ENCODE results near the gene MAPKAPK2.
A peak's percentile ranks its signal among the peaks of the same experiment; 100 is the strongest.
"Not testable (repeated sequence)": the region's sequence is repeated elsewhere in the genome, so short reads cannot be mapped to it uniquely, and the experiment has no call there.

The MAPKAPK2 gene

DNA sequence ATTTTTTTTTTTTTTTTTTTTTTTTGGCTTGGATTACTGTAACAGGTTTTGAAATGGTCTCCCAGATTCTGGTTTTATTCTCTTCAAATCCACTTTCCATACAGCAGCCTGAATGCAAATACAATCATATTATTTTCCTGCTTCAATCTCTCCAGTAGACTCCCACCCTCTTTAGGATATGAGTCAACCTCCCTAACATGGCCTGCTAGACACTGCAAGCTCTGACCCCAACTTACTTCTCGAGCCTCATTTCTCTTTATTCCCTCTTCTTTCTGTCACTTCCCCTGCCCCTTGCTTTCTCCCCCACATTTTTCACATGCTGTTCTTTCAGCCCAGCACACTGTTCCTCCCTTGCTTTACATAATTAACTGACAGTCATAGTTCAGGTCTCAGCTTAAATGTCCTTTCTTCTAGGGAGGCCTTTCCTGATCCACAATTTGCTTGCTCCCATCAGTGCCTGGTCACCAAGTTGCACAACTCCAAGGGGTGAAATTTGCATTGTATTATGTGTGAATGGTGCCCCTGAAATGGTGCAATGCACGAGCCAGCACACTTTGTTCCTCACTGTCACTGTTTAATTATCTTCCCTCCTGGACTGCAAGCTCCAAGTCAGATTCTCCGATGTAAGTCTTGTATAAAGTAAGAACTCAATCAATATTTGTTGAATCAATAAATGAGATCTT lies 63.8 kb downstream of the MAPKAPK2 start:
- Histone ChIP-seq H3K27me3 (ENCODE audit: control insufficient read depth, insufficient read depth, low read length) (no peaks in the 10 kb centered on the region), H3K36me3 (ENCODE audit: control insufficient read depth, insufficient read depth, low read length) (no peaks in the 10 kb centered on the region), H3K9ac (ENCODE audit: low read length) (no peak overlapping the region), H3K4me3 (ENCODE audit: low read length) (no peak overlapping the region), H3K4me1 (ENCODE audit: control insufficient read depth, insufficient read depth, low read length) (no peaks in the 10 kb centered on the region), H3K9me3 (ENCODE audit: control insufficient read depth, low read length) (no peaks in the 10 kb centered on the region)

DNA sequence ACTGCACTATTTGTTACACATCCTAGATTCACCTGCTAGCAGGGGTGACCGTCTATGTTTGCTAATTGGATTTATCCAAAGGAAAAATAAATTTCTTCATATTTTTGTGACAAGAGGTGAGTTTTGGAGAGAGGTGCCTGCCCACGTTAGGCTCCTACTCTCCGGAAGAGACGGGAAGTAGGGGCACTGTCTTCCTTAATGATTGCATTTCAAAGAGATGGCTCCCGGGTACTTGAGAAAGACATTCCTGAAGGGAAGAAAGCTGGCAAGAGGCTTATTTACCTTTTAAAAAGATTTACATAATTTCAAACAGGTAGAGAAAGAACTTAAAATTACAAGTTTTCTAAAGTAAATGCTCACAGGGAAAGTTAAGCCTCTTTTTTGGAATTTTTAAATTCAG lies 67.2 kb downstream of the MAPKAPK2 start:
- no peak overlapping the region for H3K9ac ChIP-seq (ENCODE audit: low read length)
- no peaks in the 10 kb centered on the region for H3K9me3 ChIP-seq (ENCODE audit: control insufficient read depth, low read length)
- H3K36me3 ChIP-seq (ENCODE audit: control insufficient read depth, insufficient read depth, low read length): no peaks in the 10 kb centered on the region
- no peak overlapping the region for H3K4me3 ChIP-seq (ENCODE audit: low read length)
- no peaks in the 10 kb centered on the region for H3K27me3 ChIP-seq (ENCODE audit: control insufficient read depth, insufficient read depth, low read length)
- no peaks in the 10 kb centered on the region for H3K4me1 ChIP-seq (ENCODE audit: control insufficient read depth, insufficient read depth, low read length)

DNA sequence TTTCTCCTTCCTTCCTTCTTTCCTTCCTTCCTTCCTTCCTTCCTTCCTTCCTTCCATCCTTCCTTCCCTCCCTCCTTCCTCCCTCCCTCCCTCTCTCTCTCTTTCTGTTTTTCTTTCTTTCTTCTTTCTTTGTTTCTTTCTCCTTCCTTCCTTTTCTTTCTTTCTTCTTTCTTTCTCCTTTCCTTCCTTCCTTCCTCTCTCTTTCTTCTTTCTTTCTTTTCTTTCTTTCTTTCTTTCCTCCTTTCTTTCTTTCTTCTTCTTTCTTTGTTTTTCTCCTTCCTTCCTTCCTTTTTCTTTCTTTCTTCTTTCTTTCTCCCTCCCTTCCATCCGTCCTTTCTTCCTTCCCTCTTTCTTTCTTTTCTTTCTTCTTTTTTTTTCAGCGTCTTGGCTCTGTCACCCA lies 67.8 kb downstream of the MAPKAPK2 start:
- H3K27me3 ChIP-seq (ENCODE audit: control insufficient read depth, insufficient read depth, low read length): no peaks in the 10 kb centered on the region
- H3K9me3 ChIP-seq (ENCODE audit: control insufficient read depth, low read length): no peaks in the 10 kb centered on the region
- no peak overlapping the region for H3K4me3 ChIP-seq (ENCODE audit: low read length)

DNA sequence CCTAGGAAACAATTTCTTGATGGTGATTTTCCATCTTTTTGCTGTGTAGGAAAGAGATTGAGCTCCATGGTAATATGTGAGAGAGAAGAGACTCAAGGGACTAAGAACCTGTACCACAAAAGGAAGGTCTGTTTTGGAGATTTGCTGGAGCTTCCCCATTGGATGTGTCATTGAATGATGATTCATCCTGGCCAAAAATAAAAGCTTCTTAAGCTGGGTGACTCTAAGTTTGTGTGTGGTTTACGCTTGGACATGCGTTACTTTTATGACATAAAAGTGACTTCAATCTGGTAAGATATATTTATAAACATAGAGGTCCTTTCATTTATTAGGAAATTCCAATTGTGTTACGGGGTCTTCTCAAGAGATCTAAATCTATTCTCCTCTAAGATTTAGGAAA lies 68.4 kb downstream of the MAPKAPK2 start:
- Histone ChIP-seq H3K36me3 (ENCODE audit: control insufficient read depth, insufficient read depth, low read length) (no peaks in the 10 kb centered on the region), H3K4me1 (ENCODE audit: control insufficient read depth, insufficient read depth, low read length) (no peaks in the 10 kb centered on the region), H3K9ac (ENCODE audit: low read length) (no peak overlapping the region), H3K9me3 (ENCODE audit: control insufficient read depth, low read length) (no peaks in the 10 kb centered on the region), H3K4me3 (ENCODE audit: low read length) (no peak overlapping the region), H3K27me3 (ENCODE audit: control insufficient read depth, insufficient read depth, low read length) (no peaks in the 10 kb centered on the region)

More for the DNA sequence above, 67.8 kb downstream of the MAPKAPK2 start:
- Histone ChIP-seq H3K36me3 (ENCODE audit: control insufficient read depth, insufficient read depth, low read length) (no peaks in the 10 kb centered on the region), H3K4me1 (ENCODE audit: control insufficient read depth, insufficient read depth, low read length) (no peaks in the 10 kb centered on the region), H3K9ac (ENCODE audit: low read length) (no peak overlapping the region)

DNA sequence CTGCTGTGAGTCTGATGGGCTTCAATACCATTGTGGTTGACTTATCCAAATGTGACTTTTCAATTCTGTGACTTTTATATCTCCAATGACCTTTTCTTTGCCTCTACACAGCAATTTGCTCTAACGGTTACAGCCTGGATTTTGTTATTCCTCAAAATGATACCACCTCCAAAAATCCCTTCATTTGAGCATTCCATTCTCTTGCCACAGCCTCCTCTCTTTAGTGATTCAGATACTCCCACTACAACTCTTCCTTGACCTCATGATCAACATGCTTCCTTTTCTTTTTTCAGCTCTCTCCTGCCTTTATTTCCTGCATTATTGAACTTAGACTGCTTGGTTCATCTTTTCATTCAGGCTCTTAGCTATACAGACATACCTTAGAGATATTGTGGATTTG lies 69.3 kb downstream of the MAPKAPK2 start:
- no peaks in the 10 kb centered on the region for H3K27me3 ChIP-seq (ENCODE audit: control insufficient read depth, insufficient read depth, low read length)
- H3K4me3 ChIP-seq (ENCODE audit: low read length): no peak overlapping the region
- H3K9ac ChIP-seq (ENCODE audit: low read length): no peak overlapping the region
- no peaks in the 10 kb centered on the region for H3K4me1 ChIP-seq (ENCODE audit: control insufficient read depth, insufficient read depth, low read length)
- no peaks in the 10 kb centered on the region for H3K9me3 ChIP-seq (ENCODE audit: control insufficient read depth, low read length)
- no peaks in the 10 kb centered on the region for H3K36me3 ChIP-seq (ENCODE audit: control insufficient read depth, insufficient read depth, low read length)

DNA sequence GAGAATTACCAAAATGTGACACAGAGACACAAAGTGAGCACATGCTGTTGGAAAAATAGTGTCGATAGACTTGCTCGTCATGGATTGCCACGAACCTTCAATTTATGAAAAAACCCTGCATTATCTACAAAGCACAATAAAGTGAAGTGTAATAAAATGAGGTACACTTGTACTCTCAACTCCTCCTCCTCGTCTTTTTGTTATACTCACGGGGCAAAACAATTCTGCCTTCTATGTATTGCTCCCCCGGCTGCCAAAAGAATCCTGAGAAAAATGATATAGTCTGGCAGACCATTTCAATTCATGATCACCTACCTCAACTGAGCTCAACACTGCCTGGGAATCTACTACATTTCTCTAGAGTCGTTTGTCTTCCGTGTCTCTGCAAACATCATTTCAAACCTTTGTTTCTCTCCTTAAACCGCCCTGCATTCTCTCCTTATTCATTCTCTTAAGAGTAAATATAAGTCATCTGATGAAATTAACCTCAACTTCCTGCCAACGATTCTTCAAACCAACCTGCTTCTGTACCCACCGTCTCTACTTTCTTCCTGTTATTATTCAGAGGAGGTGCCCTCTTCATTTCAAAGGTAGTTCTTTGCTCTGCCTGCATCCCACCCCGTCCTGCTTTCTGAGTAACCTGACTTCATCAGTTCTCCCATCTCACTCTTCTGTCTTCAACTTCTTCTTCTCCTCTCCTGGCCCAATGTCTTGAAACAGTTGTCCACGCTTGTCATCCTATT lies 73.0 kb downstream of the MAPKAPK2 start:
- Histone ChIP-seq H3K4me3 (ENCODE audit: low read length) (no peak overlapping the region), H3K36me3 (ENCODE audit: control insufficient read depth, insufficient read depth, low read length) (no peaks in the 10 kb centered on the region), H3K9ac (ENCODE audit: low read length) (no peak overlapping the region), H3K27me3 (ENCODE audit: control insufficient read depth, insufficient read depth, low read length) (no peaks in the 10 kb centered on the region), H3K4me1 (ENCODE audit: control insufficient read depth, insufficient read depth, low read length) (no peaks in the 10 kb centered on the region), H3K9me3 (ENCODE audit: control insufficient read depth, low read length) (no peaks in the 10 kb centered on the region)

DNA sequence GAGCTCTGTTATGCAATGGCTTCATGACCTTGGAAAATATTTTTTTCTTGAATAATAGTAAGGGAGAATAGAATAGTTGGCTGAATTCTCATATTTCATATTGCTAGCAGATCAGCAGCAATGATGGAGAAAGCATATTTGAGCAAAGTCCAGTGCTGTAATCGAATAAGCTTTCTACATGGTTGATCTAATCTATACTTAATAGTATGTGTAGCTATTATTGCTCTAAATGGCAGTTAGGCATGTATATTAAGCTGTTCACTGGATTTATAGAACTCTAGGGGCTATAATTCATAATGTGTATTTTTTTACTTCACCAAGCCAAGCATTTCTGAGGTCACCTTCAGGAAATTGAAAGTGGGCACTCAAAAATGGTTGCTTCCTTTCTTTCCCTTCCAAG lies 75.9 kb downstream of the MAPKAPK2 start:
- no peak overlapping the region for H3K9ac ChIP-seq (ENCODE audit: low read length)
- no peak overlapping the region for H3K4me3 ChIP-seq (ENCODE audit: low read length)
- H3K9me3 ChIP-seq (ENCODE audit: control insufficient read depth, low read length): no peaks in the 10 kb centered on the region
- no peaks in the 10 kb centered on the region for H3K27me3 ChIP-seq (ENCODE audit: control insufficient read depth, insufficient read depth, low read length)
- no peaks in the 10 kb centered on the region for H3K36me3 ChIP-seq (ENCODE audit: control insufficient read depth, insufficient read depth, low read length)
- H3K4me1 ChIP-seq (ENCODE audit: control insufficient read depth, insufficient read depth, low read length): no peaks in the 10 kb centered on the region

DNA sequence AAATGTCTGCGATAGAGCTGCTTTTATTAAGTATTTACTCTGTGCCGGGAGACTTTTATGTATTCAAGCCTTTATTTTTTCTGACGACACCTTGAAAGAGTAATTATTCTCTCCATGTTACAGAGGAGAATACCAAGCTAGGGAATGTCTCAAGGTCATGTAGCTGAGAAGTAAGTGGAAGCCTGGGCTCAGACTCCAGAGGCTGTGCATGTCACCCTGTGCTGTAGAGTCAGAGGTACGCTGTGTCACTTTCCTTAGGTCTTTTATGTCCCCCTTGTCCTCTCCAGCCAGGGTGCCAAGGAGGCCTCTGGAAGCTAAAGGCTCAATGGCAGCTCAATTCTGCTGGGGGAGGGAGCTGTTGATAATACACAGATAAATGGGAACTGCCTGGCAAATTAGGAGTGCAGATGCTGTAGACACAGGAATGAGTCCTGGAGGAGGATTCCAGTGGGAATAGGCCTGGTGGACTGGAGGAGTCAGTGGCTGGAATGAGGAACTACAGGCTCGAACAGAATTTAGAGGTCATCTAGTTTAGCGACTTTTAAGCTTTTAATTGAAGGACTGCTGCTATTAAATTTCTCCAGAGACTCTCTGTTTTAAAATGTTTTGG lies 76.6 kb downstream of the MAPKAPK2 start:
- no peaks in the 10 kb centered on the region for H3K4me1 ChIP-seq (ENCODE audit: control insufficient read depth, insufficient read depth, low read length)
- H3K9me3 ChIP-seq (ENCODE audit: control insufficient read depth, low read length): no peaks in the 10 kb centered on the region
- no peaks in the 10 kb centered on the region for H3K36me3 ChIP-seq (ENCODE audit: control insufficient read depth, insufficient read depth, low read length)
- H3K27me3 ChIP-seq (ENCODE audit: control insufficient read depth, insufficient read depth, low read length): no peaks in the 10 kb centered on the region
- no peak overlapping the region for H3K9ac ChIP-seq (ENCODE audit: low read length)
- H3K4me3 ChIP-seq (ENCODE audit: low read length): no peak overlapping the region

DNA sequence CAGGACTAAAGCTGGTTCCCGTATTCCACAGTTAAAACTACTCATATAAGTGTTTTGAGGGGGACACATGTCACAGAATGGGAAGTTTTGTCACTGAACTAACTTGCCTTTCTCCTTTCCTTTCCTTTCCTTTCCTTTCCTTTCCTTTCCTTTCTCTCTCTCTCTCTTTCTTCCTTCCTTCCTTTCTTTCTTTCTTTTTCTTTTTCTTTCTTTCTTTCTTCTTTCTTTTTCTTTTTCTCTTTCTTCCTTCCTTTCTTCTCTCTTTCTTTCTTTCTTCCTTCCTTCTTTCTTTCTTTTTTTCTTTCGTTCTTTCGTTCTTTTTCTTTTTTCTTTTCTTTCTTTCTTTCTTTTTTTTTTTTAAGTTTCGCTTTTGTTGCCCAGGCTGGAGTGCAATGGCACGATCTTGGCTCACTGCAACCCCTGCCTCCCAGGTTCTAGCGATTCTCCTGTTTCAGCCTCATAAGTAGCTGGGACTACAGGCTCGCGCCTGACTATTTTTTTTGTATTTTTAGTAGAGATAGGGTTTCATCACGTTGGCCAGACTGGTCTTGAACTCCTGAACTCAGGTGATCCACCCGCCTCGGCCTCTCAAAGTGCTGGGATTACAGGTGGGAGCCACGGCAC lies 78.1 kb downstream of the MAPKAPK2 start:
- H3K27me3 ChIP-seq (ENCODE audit: control insufficient read depth, insufficient read depth, low read length); H3K4me3 ChIP-seq (ENCODE audit: low read length); H3K4me1 ChIP-seq (ENCODE audit: control insufficient read depth, insufficient read depth, low read length): not testable (repeated sequence)

DNA sequence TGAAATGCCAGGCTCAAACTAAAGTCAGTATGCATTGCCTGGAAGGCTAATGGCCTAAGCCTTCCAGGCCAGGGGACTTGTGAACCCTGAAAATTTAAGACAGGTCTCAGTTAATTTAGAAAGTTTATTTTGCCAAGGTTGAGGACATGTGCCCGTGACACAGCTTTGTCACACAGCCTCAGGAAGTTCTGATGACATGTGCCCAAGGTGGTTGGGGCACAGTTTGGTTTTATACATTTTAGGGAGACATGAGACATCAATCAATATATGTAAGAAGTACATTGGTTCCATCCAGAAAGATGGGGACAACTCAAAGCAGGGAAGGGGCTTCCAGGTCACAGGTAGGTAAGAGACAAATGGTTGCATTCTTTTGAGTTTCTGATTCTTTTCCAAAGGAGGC lies 81.1 kb downstream of the MAPKAPK2 start:
- not testable (repeated sequence) for H3K9ac ChIP-seq (ENCODE audit: low read length); H3K4me1 ChIP-seq (ENCODE audit: control insufficient read depth, insufficient read depth, low read length); H3K36me3 ChIP-seq (ENCODE audit: control insufficient read depth, insufficient read depth, low read length); H3K9me3 ChIP-seq (ENCODE audit: control insufficient read depth, low read length); H3K4me3 ChIP-seq (ENCODE audit: low read length); H3K27me3 ChIP-seq (ENCODE audit: control insufficient read depth, insufficient read depth, low read length)

More for the DNA sequence above, 78.1 kb downstream of the MAPKAPK2 start:
- not testable (repeated sequence) for H3K9me3 ChIP-seq (ENCODE audit: control insufficient read depth, low read length); H3K36me3 ChIP-seq (ENCODE audit: control insufficient read depth, insufficient read depth, low read length); H3K9ac ChIP-seq (ENCODE audit: low read length)

DNA sequence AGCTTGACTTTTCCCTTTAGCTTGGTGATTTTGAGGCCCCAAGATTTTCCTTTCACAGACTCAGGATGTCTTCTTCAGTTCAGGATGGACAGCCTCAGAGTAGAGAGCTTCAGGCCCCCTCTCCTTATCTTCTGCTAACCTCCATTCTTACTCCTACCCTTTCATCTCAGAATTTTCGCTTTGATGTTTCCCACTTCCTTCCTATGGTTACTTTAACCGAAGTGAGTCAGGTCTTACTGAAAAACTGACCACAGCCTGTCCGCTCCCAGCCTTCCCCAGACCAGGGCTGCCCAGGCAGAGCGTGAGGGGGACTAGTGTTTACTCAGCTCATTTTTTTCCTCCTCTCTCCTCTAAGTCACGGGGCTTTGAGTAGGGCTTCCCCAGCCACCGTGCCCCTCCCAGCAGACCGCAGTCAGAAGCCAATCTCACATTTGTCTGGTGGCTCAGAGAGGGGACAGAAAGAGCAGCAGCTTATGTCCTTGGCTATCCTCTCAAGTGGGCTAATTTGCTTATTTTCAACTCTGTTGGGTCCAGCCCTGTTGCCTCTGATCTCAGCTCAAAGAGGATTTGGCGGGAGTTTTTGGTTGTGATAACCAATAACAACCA lies 81.6 kb downstream of the MAPKAPK2 start:
- no peak overlapping the region for H3K4me3 ChIP-seq (ENCODE audit: low read length)
- peaks cover 3% of the 10 kb centered on the region for H3K4me1 ChIP-seq (ENCODE audit: control insufficient read depth, insufficient read depth, low read length)

More for the DNA sequence above, 81.6 kb downstream of the MAPKAPK2 start:
- Histone ChIP-seq H3K9me3 (ENCODE audit: control insufficient read depth, low read length) (no peaks in the 10 kb centered on the region), H3K9ac (ENCODE audit: low read length) (peak overlapping the region; percentile 12), H3K27me3 (ENCODE audit: control insufficient read depth, insufficient read depth, low read length) (no peaks in the 10 kb centered on the region), H3K36me3 (ENCODE audit: control insufficient read depth, insufficient read depth, low read length) (no peaks in the 10 kb centered on the region)
